Body of pancreas (tissue), 4 donors: ENCODE data around the gene GPR161. TPM values are rescaled to one million over a fixed set of nuclear protein-coding genes. Genes with fewer than 3 reads are reported as not detected.

Experiments
- ATAC-seq: fragments of 150-250 bp; one replicate; pipeline ENCODE4 v1.9.1; 2016
- DNase-seq, 4 donors: peaks; one replicate each; pipeline ENCODE4 v3.0.0-alpha.2; 2019
- H3K27ac ChIP-seq, 4 donors: fragments of 200-600 bp; sonication (generic); 1 replicate in 3 of 4; 2 replicates in 1 of 4; pipeline versions ENCODE4 v1.5.1 to v1.6.1; 2016 to 2019; ENCODE audit warnings: mild to moderate bottlenecking in 1 of 4, mixed read lengths in 1 of 4, moderate library complexity in 1 of 4
- H3K27me3 ChIP-seq, 2 donors: fragments of 200-600 bp; sonication (generic); one replicate each; pipeline ENCODE4 v1.6.0; 2016; ENCODE audit warnings: mild to moderate bottlenecking in 1 of 2
- H3K36me3 ChIP-seq, 2 donors: fragments of 200-600 bp; sonication (generic); replicated peaks in 1 of 2; 2 replicates each; pipeline ENCODE4 v1.5.1; 2016; ENCODE audit warnings: low read depth in 2 of 2; ENCODE audit not compliant: insufficient read depth in 1 of 2
- H3K4me1 ChIP-seq: fragments of 200-600 bp; sonication (generic); one replicate; pipeline ENCODE4 v1.6.0; 2016
- H3K4me3 ChIP-seq, 2 donors: fragments of 200-600 bp; sonication (generic); 1 replicate in 1 of 2; 2 replicates in 1 of 2; pipeline ENCODE4 v1.5.1; 2016 to 2019
- H3K9me3 ChIP-seq, 3 donors: fragments of 200-600 bp; sonication (generic); 1 replicate in 2 of 3; 2 replicates in 1 of 3; pipeline ENCODE4 v1.5.1; 2016
- POLR2A ChIP-seq, 3 donors: fragments of 450-650 bp; IDR thresholded peaks; one replicate each; pipeline ENCODE4 v1.6.1; 2016; ENCODE audit warnings: antibody characterized with exemption in 3 of 3, mild to moderate bottlenecking in 2 of 3
- WGBS, 2 donors: methylation state at CpG; one replicate each; pipeline ENCODE4 v1.1.5; 2017; 5-methylcytosine and 5-hydroxymethylcytosine counted together
- intact Hi-C: fragments of 100-400 bp; cut with DNase I; formaldehyde crosslinking; loops from one replicate; pipeline ENCODE4 v1.15.1; 2023
- total RNA-seq, 2 donors: library from RNA; depleted of rRNA; stranded (reverse); fragments of >200 nt; gene quantifications; one replicate each; pipeline ENCODE4 v1.1.0, GENCODE V29; 2016
- TF ChIP-seq, protein P1 (sequence below), 7 experiments: fragments of 450-650 bp in 4 of 7; fragments of 200-600 bp in 3 of 7; sonication (generic) in 3 of 7; IDR thresholded peaks; one replicate each; pipeline ENCODE4 v1.5.1; 2016 to 2019; ENCODE audit warnings: antibody characterized with exemption in 7 of 7

The GPR161 gene
- total RNA-seq, 2 donors from 2014 or later, result 2.6 to 6.5 TPM

DNA sequence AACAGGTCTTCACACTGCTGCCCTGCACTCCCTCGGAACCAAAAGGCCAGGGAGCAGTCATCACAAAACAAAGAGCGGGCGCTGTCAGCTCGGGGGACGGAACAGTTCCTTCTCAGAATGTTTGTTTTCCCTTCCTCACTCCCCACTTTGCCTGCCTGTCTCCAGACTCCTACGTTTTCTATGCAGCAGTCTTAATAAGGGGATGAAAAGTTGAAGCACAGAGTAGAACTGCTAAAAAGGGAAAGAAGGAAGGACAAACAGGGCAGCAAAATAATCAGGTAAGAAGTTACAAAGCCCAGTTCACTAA is 738 bp upstream of the GPR161 start:
- intact Hi-C loops, result no loop called here
- 3 to 5% methylated on average over 6 of the region's 6 CpGs for WGBS, 2 donors
- no peak for DNase-seq
- H3K27ac ChIP-seq, result peak overlapping the region; percentile 79 to 89 (median 81)
- no peak for ATAC-seq
- H3K27me3 ChIP-seq, result no peaks in the 10 kb centered on the region
- TF ChIP-seq, protein P1, sequence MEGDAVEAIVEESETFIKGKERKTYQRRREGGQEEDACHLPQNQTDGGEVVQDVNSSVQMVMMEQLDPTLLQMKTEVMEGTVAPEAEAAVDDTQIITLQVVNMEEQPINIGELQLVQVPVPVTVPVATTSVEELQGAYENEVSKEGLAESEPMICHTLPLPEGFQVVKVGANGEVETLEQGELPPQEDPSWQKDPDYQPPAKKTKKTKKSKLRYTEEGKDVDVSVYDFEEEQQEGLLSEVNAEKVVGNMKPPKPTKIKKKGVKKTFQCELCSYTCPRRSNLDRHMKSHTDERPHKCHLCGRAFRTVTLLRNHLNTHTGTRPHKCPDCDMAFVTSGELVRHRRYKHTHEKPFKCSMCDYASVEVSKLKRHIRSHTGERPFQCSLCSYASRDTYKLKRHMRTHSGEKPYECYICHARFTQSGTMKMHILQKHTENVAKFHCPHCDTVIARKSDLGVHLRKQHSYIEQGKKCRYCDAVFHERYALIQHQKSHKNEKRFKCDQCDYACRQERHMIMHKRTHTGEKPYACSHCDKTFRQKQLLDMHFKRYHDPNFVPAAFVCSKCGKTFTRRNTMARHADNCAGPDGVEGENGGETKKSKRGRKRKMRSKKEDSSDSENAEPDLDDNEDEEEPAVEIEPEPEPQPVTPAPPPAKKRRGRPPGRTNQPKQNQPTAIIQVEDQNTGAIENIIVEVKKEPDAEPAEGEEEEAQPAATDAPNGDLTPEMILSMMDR (IDR thresholded peaks at IDR 0.05), result no peak
- peak in 1 of 3 donors; percentile 2 for TF ChIP-seq POLR2A (IDR thresholded peaks at IDR 0.05)
- peaks cover 16% of the 10 kb centered on the region for H3K4me1 ChIP-seq
- H3K4me3 ChIP-seq, result peak overlapping the region; percentile 13 to 42
- H3K36me3 ChIP-seq, result no peaks in the 10 kb centered on the region
- H3K9me3 ChIP-seq, result no peaks in the 10 kb centered on the region

GRCh38 chr1:168135921-168136708 is 615 bp downstream of the GPR161 start:
- DNase-seq (peak; percentile 32 to 53 (median 44)), ATAC-seq (peak; percentile 22)
- peak overlapping the region; percentile 79 to 89 (median 81) for H3K27ac ChIP-seq
- no peaks in the 10 kb centered on the region for H3K36me3 ChIP-seq
- TF ChIP-seq, protein P1 (IDR thresholded peaks at IDR 0.05), result no peak
- no peak for TF ChIP-seq POLR2A (IDR thresholded peaks at IDR 0.05)
- H3K27me3 ChIP-seq, result no peaks in the 10 kb centered on the region
- no peaks in the 10 kb centered on the region for H3K9me3 ChIP-seq
- 0% methylated on average over 8 to 63 of the region's 63 CpGs for WGBS, 2 donors
- intact Hi-C loops, result no loop called here
- peak overlapping the region; percentile 45 to 62 for H3K4me3 ChIP-seq
- H3K4me1 ChIP-seq, result peaks cover 16% of the 10 kb centered on the region

DNA sequence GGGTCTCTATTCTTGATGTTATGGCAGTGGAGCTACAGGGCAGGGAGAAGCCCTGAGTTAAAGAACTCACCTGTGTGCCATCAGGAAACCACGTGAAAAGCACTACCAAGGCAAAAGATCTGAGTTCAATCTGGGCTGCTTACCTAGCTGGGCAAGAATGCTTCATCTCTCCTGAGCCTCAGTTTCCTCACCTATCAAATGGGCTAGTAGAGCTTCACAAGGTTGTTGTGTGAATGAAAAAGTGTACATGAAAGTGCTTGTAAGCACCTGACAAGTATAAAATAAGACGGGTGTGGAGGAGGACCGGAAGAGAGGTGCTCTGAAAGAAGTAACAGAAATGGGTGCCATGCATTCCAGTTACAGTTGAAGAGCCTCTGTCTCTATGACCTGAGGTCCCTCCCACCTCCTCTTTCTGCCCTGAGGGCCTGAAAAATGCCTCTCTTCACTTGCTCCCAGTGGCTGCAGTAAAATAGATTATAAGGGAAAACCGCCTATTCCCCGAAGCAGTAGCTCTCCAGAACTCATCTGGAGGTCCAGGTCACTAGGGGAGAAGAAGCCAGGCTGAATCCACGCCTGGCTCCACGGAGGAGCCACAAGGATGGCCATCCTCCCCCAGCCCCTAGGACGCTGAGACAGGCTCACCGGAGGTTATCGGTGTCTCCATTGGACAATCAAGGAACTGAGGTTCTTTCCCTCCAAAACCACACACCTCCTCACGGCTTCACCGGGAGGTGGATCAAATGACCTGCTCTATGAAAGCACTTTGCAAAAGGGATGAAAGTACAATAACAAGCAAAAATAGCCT is 1.4 kb downstream of the GPR161 start:
- DNase-seq (no peak), ATAC-seq (peak; percentile 3)
- Histone ChIP-seq H3K36me3 (no peaks in the 10 kb centered on the region), H3K9me3 (no peaks in the 10 kb centered on the region), H3K4me1 (peaks cover 16% of the 10 kb centered on the region), H3K27ac (peak overlapping the region in 1 of 4 donors; percentile 80), H3K27me3 (no peaks in the 10 kb centered on the region), H3K4me3 (peak overlapping the region in 1 of 2 donors; percentile 45)
- TF ChIP-seq, protein P1 (IDR thresholded peaks at IDR 0.05), result no peak
- no peak for TF ChIP-seq POLR2A (IDR thresholded peaks at IDR 0.05)
- 29 to 41% methylated on average over 11 to 12 of the region's 12 CpGs for WGBS, 2 donors
- intact Hi-C loops, result no loop called here

DNA sequence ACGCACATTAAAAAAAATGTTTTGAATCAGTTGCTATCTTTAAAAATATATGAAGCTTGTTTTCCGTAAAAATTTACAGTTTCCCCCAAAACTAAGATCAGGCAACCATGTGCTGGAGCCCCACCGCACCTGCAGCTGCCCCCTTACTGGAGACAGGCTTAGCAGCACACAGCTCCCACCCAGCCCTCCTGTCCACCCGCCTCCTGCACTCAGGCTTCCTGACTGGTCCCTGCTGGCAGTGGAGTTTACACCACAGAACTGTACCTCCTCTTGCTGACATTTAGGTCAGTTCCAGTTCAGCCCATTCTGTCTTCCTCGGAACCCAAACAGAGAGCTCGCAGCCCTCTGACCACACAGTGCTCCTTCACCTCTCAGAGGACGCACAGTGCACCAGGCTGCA is 2.1 kb downstream of the GPR161 start:
- H3K9me3 ChIP-seq, result no peaks in the 10 kb centered on the region
- no peak overlapping the region for H3K4me3 ChIP-seq
- no peaks in the 10 kb centered on the region for H3K36me3 ChIP-seq
- no peak overlapping the region for H3K27ac ChIP-seq
- TF ChIP-seq, protein P1 (IDR thresholded peaks at IDR 0.05), result no peak
- no peak for TF ChIP-seq POLR2A (IDR thresholded peaks at IDR 0.05)
- WGBS, 2 donors, result 72 to 82% methylated on average over 6 to 7 of the region's 7 CpGs
- ATAC-seq (no peak), DNase-seq (no peak)
- no peaks in the 10 kb centered on the region for H3K27me3 ChIP-seq
- peaks cover 16% of the 10 kb centered on the region for H3K4me1 ChIP-seq
- intact Hi-C loops, result no loop called here
